ENCODE measurements around the gene TP63.
"Not testable (repeated sequence)": the region's sequence is repeated elsewhere in the genome, so short reads cannot be mapped to it uniquely, and the experiment has no call there.

Gene TP63

GRCh38 chr3:189631373-189631408, at the start of gene TP63:
Gene TP63, plus strand, starts transcription at chr3:189631389. Its CDS starts 127 bp downstream, at chr3:189631516.
- DNase-seq: no peak

GRCh38 chr3:189582179-189582578, 49.0 kb upstream of the TP63 start:
- no peak for DNase-seq

GRCh38 chr3:189584645-189585044, 46.5 kb upstream of the TP63 start:
- DNase-seq: peak; percentile 36

- DNase-seq: no peak
Measured at GRCh38 chr3:189586941-189587663, 44.1 kb upstream of the TP63 start.

- DNase-seq: peak; percentile 40
Measured at GRCh38 chr3:189587664-189588040, 43.5 kb upstream of the TP63 start.

- peak; percentile 65 for DNase-seq
Measured at GRCh38 chr3:189588070-189588469, 43.1 kb upstream of the TP63 start.

- DNase-seq: peak; percentile 93
Measured at GRCh38 chr3:189588475-189589178, 42.6 kb upstream of the TP63 start.

GRCh38 chr3:189589179-189589569, 42.0 kb upstream of the TP63 start:
- DNase-seq: no peak

GRCh38 chr3:189590223-189590622, 41.0 kb upstream of the TP63 start:
- DNase-seq: no peak

GRCh38 chr3:189593581-189593980, 37.6 kb upstream of the TP63 start:
- DNase-seq: no peak

- not testable (repeated sequence) for DNase-seq
Measured at GRCh38 chr3:189596078-189596979, 34.9 kb upstream of the TP63 start.

GRCh38 chr3:189597918-189598317, 33.3 kb upstream of the TP63 start:
- no peak for DNase-seq

GRCh38 chr3:189598530-189599225, 32.5 kb upstream of the TP63 start:
- no peak for DNase-seq

- DNase-seq: no peak
Measured at GRCh38 chr3:189602471-189602870, 28.7 kb upstream of the TP63 start.

- DNase-seq: no peak
Measured at GRCh38 chr3:189605717-189606116, 25.5 kb upstream of the TP63 start.

GRCh38 chr3:189606774-189607173, 24.4 kb upstream of the TP63 start:
- no peak for DNase-seq

- DNase-seq: not testable (repeated sequence)
Measured at GRCh38 chr3:189612641-189613040, 18.5 kb upstream of the TP63 start.

- DNase-seq: no peak
Measured at GRCh38 chr3:189613122-189613521, 18.1 kb upstream of the TP63 start.

GRCh38 chr3:189621948-189622603, 9.1 kb upstream of the TP63 start:
- DNase-seq: no peak

GRCh38 chr3:189622629-189623028, 8.6 kb upstream of the TP63 start:
- DNase-seq: no peak

- DNase-seq: peak; percentile 7
Measured at GRCh38 chr3:189624130-189624529, 7.1 kb upstream of the TP63 start.

- no peak for DNase-seq
Measured at GRCh38 chr3:189625071-189625470, 6.1 kb upstream of the TP63 start.

GRCh38 chr3:189625572-189625971, 5.6 kb upstream of the TP63 start:
- DNase-seq: no peak
